Measurements from ENCODE around the gene NKD2.
"Not testable (repeated sequence)": the region's sequence is repeated elsewhere in the genome, so short reads cannot be mapped to it uniquely, and the experiment has no call there.

NKD2 gene

GRCh38 chr5:999724-1000123, 8.9 kb upstream of the NKD2 start:
- no peak for DNase-seq (ENCODE audit: extremely low read depth in 1 of 2, low read depth in 1 of 2)

GRCh38 chr5:1000329-1000728, 8.3 kb upstream of the NKD2 start:
- DNase-seq (ENCODE audit: extremely low read depth in 1 of 2, low read depth in 1 of 2) = no peak

DNA sequence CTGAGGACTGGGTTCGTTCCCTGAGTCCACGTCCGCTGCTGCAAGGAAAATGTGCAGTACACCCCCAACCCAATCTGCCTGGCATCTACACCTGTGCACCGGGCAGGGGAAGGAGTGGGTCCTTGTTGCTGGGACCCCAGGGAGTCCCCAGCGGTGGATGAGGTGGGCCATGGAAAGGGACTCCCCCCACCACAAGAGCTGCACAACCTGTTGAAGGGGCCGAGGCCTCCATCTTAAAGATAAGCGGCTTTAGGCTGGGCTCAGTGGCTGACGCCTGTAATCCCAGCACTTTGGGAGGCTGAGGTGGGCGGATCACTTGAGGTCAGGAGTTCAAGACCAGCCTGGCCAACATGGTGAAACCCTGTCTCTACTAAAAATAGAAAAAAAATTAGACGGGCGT, 7.8 kb upstream of the NKD2 start:
- not testable (repeated sequence) for DNase-seq (ENCODE audit: extremely low read depth in 1 of 2, low read depth in 1 of 2)

DNA sequence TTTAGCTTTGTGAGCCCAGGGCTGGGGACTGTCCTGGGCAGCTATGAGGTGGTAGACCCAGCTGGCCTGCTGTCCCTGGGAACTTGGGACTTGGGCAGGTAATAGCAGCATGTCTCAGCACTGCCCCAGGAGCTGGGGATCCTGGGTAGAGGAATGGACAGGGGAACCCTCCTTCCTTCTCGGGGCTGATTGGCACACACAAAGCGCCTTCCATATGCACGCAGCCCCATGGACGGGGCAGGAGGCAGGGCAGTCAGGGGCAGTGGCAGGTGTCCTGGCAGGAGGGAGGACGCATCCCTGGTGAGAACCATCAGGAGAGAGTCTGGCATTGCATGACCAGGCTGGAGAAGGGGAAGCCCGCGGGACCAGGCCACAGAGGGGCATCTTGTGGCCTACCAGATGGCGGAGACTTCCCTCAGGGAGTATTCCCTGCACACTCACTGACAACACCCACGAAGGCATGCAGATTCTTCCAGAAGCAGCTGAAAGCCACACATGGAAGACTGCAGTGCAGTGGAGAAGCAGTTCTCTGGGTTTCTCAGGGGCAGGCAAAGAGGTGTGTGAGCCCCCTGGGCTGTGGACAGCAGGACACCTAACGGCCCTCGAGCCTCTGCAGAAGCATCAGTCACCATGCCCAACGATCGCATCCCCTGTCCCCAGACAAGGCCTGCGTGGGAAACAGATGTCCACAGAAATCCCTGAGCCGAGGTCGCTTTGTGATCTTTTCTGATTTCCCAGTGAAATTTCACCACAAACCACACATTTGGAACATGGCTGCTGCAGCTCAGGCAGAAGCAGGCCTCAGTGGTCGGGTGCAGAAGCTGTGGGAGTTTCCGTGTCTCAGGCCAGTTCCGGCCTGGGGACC, 7.0 kb upstream of the NKD2 start:
- no peak for DNase-seq (ENCODE audit: extremely low read depth in 1 of 2, low read depth in 1 of 2)

- no peak for DNase-seq (ENCODE audit: extremely low read depth in 1 of 2, low read depth in 1 of 2)
Measured at GRCh38 chr5:1002271-1002546, 6.4 kb upstream of the NKD2 start.

- DNase-seq (ENCODE audit: extremely low read depth in 1 of 2, low read depth in 1 of 2) = no peak
Measured at GRCh38 chr5:1002836-1003235, 5.8 kb upstream of the NKD2 start.

GRCh38 chr5:1003296-1003937, 5.2 kb upstream of the NKD2 start:
- no peak for DNase-seq (ENCODE audit: extremely low read depth in 1 of 2, low read depth in 1 of 2)

- DNase-seq (ENCODE audit: extremely low read depth in 1 of 2, low read depth in 1 of 2) = no peak
Measured at GRCh38 chr5:1004461-1005248, 3.9 kb upstream of the NKD2 start.

DNA sequence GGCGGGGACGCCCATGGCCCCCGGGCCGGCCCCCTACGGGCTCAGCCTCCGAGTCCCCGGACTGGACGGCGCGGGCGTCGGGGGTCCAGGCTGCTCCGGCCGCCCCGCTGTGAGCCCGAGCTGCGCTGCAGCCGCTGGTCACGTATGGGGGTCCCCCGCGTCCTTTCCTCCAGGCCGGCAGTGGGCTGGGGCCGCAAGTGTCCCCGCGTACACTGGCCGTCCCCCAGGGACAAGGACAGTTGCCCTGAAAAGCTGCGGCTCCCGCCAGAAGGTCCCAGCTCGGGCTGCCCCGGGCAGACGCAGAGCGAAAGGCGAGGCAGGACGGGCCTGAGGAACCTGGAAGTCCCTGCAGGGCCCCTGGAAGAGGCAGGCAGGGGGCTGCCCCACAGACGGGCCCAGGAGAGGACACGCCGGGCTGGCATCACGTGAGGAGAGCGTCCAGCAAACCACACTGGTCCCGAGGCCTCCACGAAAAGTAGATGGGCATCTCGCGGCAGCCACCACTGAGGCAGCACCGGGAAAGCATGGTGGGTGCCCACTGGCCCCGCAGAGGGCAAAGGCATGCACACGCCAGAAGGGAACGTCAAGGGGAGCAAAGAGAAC, 3.3 kb upstream of the NKD2 start:
- no peak for DNase-seq (ENCODE audit: extremely low read depth in 1 of 2, low read depth in 1 of 2)

GRCh38 chr5:1005904-1006655, 2.5 kb upstream of the NKD2 start:
- DNase-seq (ENCODE audit: extremely low read depth in 1 of 2, low read depth in 1 of 2) = no peak

DNA sequence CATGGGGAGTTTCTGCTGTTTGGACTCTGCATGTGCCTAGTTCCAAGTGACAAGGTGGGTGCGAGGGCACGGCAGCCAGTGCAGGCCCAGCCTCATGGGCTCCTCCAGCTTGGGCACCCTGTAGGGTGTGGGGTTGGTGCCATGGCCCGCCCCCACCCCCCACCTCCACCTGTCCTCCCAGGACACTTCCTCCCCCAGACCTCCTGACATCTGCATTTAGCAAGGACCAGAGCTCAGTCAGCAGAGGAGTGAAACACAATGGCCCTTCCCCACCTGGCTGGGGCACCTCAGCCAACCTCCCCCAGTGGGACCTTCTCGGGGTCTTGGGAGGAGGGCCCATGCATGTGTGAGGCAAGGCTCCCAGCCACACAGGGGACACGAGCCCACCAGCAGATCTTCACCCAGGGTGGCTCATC, 1.9 kb upstream of the NKD2 start:
- DNase-seq (ENCODE audit: extremely low read depth in 1 of 2, low read depth in 1 of 2) = no peak

DNA sequence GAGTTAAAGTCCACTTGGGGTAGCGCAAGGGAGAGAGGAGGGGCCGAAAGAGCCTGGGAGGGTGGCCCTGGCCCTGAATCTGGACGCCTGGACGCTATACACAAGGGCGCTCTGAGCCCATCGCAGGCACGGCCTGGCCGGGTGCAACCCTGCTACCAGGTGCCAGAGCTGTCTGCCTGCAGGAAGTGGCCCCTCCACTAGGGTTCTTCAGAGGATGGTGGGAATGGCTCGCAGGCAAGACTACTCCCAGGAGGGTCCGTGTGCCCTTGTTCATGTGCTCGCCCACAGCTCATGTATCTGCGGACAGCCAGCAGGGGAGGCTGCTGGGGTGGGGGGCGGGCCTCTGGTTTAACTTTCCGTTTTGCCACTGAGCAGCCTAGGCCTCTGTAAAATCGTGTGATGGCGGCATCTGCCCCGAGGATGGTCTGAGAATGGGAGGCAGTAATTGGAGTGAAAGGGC, 1.4 kb upstream of the NKD2 start:
- no peak for DNase-seq (ENCODE audit: extremely low read depth in 1 of 2, low read depth in 1 of 2)

DNA sequence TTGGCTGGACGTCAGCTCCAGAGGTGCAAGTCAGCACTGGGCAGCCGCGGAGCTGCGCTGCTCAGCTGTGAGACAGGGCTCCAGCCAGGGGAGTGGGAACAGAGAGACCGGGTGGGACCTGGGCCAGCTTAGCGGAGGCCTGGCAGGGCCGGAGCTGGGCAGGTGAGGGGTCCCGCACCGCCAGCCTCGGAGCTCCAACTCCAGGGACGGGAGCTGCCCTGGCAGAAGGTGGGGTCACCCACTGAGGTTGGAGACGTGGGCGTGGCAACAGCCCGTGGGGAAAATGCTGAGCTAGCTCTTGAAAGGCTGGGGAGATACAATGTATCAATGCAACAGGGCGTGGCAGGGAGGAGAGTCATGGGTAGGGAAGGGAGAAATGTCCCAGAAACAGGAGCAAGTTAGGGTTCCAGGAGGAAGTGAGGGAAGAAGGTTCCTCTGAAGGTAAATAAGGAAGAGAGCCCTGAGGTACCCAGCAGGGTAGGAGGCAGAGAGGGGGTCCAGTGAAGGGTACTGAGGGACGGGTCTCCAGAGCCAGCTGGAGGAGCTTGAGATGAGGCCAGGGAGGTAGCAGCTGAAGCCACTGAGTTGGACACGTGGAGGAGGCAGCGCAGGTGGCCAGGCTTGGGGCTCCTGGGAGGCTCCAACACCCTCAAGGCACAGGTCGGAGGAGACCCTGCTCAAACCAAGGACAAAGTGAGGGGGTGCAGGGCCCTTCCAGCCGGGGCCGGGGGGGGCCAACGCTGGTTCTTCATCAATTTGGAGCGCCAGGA, 736 bp upstream of the NKD2 start:
- DNase-seq (ENCODE audit: extremely low read depth in 1 of 2, low read depth in 1 of 2) = no peak

GRCh38 chr5:1009359-1010180, 968 bp downstream of the NKD2 start:
- DNase-seq (ENCODE audit: extremely low read depth in 1 of 2, low read depth in 1 of 2) = no peak

- DNase-seq (ENCODE audit: extremely low read depth in 1 of 2, low read depth in 1 of 2) = no peak
Measured at GRCh38 chr5:1010181-1010510, 1.5 kb downstream of the NKD2 start.

- no peak for DNase-seq (ENCODE audit: extremely low read depth in 1 of 2, low read depth in 1 of 2)
Measured at GRCh38 chr5:1010641-1011046, 2.0 kb downstream of the NKD2 start.

GRCh38 chr5:1011226-1011631, 2.6 kb downstream of the NKD2 start:
- DNase-seq (ENCODE audit: extremely low read depth in 1 of 2, low read depth in 1 of 2) = peak in 1 of 2 donors; percentile 37

DNA sequence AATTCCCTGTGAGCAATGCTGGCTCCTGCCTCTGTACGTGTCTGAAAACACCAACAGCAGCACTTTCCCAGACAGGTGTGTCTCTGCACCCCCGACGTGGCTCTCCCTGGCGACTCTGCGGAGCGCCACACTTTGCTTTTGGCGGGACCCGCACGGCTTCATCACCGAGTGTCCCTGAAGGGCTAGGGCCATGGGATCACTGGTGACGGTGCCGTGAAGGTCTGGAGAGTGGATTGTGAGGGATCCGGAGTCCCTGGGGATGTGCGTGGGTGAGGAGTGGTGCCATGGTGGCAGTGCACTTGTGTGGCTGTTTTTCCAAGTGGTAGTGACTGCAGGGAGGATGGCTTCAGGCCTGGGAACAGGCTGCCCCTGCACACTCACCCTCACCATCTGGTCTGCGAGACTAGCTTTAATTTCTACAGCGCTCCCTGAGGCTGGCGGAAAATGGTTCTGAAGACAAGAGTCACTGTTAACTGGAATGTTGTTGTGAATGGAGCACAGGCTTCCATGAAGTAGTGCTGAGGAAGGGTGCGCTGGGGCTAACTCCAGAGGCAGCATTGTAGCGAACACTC, 3.2 kb downstream of the NKD2 start:
- no peak for DNase-seq (ENCODE audit: extremely low read depth in 1 of 2, low read depth in 1 of 2)

DNA sequence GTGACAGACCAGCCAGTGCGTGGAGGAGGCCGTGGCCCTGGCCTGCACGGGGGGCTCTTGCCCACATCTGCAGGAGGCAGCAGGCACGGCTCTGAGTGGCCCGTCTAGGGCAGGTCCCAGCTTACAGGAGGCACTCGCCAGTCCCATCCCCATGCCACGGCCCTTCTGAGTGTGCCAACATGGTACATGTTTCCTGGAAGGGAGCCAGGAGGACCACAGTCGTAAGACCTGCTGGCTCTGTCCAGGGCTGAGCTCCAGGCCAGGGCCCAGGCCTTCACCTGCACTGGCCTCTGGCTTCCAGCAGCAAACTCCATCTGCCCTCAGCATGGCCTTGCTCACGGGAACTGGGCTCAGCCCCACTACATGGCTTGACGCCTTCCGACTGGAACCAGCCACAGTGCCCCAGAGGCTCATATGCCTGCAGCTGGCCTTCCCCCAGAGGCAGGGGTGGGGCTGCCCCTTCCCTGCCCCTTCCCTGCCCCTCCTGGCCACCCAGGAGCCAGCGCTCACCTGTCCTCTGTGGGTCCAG, 3.8 kb downstream of the NKD2 start:
- no peak for DNase-seq (ENCODE audit: extremely low read depth in 1 of 2, low read depth in 1 of 2)

Measured in stimulated activated CD8-positive, alpha-beta memory T cell treated with anti-CD3 and anti-CD28 coated beads, Interleukin-7, amount 100 ng/mL, for 48 hours (primary cell).